HG02973 (cell line): ENCODE data around the gene WDR36.
A peak's percentile ranks its signal among the peaks of the same experiment; 100 is the strongest.

Experiments used
- ATAC-seq: cut with Tn5 transposase; IDR thresholded peaks from one replicate; pipeline ENCODE4 v1.9.1; 2021; ENCODE audit warnings: moderate library complexity; ENCODE audit not compliant: unreplicated experiment

WDR36 gene

DNA sequence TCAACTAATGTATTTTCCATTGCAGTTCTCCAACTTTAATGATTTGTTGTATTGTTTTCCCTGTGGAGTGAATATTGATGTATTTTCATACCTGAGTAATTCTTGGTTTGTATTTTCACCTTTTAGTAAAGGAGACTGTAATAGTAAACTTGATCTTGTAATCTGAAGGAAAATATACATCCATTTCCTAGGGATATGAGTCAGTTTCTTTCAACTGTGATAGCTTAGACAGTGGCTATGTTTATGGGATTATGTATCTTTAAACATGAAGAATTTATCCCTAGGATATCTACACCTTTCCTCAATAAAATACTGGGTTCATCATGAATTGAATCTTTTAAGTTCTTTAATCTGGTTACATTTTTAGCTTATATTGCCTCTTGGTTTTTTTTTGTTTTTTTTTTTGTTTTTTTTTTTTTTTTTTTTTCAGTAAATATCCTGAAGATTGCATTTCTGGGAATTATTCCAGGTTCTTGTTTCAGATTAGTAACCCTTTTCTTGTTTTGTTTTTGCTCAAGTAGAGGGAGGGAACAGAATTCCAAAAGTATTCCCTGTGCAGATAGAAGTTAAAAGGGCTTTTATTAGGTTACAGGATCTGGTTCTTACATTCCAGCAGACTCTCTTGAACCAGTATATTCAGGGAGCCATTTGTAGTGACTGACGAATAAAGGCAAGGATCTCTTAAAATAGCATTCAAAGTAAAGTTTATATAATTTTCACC lies 7.1 kb downstream of the WDR36 start:
- ATAC-seq = no peak

DNA sequence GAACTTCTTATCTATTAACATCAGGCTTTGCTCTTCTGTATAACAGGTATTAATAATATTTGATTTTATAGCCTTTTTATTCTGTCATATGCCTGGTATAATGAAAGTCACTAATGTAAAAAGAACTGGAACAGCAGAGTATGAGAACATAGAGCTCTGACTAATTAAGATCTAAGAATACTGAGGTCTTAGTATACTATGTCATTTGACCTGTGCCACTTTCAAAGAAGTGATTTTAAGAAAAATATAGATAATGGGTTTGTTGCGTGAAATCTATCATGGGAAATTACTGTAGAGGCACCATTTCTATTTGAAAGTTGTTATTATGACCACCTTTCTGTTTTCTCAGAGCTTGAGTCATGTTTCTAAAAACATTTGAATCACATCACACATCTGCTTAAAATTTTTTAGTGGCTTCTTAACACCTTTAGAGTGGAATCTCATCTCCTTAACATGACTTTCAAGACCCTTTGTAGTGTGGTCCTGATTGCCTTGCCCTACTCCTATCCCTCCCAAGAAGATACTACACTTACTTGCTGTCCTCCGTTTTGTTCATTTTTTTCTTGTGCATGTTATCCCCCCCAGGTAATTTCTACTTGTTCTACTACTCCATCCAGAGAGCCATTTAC lies 14.3 kb downstream of the WDR36 start:
- ATAC-seq = no peak

DNA sequence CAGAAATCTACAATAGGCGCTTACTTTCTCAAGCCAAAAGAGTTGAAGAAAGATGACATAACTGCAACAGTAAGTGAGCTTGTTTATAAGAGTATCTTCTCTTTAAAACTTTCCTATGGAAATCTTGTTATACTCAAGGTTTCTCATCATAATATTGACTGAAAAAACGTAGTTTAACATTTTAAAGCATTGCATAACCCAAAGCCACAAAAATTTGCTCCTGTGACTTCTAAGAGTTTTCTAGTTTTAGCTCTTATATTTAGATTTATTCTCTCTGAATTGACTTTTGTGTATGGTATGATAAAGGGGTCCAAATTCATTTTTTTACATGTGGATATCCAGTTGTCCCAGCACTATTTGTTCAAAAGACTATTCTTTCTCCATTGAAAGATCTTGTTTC lies 15.2 kb downstream of the WDR36 start:
- no peak for ATAC-seq

DNA sequence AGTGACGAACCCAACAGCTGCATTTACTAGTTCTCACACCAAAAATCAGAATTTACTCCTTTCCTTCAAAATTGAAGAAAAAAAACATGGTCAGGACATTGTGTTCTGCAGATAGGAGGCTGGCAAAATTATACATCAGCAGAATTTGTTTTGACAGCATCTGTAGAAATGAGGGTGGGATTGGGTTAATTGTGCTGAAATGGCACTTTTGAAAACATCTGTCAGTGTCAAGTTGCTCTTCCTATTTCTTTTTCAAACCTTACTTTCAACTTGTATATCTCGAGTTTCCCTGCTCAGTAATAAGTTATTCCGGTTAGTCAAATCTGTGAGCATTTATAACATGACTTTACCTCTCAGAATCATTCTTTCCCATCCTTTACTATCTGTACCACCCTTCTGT lies 19.8 kb downstream of the WDR36 start:
- ATAC-seq = no peak

DNA sequence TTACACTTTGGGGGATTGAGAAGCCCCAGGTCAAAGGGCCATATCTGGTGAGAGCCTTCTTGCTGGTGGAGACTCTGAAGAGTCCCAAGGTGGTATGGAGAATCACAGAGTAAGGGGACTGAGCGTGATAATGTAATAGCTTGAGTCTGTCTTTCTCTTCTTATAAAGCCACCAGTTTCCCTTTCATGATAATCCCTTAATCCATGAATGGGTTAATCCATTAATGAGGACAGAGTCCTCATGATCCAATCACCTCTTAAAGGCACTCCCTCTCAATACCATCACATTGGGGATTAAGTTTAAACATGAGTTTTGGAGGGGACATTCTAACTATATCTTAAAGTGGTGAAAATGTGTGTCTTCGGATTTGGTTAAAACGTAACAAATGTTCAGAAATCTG lies 21.5 kb downstream of the WDR36 start:
- no peak for ATAC-seq

DNA sequence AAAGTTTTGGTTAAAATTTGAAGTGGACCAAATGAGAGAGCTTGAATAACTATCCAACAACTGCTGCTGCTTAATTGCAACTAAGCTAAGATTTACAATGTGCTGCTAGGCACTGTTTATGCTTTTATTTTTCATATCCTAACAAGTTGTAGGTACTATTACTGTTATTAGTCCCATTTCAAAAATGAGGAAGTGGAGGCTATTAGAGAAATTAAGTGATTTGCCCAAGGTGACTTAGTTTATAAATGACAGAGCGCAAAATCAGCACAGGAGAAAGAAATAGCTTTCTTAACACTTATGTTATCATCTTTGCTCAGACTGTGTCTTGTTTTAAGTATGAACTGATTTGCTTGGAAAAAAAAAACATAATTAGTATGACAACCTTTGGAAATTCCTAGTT lies 23.1 kb downstream of the WDR36 start:
- ATAC-seq = no peak

DNA sequence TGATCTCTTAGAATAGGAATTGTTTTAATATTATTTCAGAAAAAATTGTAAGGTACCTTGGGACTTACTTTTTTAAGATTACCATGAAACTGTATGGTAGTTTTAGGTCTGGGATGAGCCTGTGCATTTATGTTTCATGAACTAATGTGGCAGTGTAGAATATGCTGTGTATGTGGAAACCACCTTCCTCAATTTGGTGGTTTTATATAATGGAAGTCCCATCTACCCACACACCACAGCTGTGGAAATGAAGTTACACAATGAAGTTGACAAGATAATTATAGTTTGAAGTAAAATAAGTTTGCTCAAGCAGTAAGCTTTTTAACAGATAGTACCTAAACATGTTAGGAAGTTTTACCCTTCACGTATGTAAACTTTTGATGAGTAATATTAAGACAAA lies 24.4 kb downstream of the WDR36 start:
- no peak for ATAC-seq

DNA sequence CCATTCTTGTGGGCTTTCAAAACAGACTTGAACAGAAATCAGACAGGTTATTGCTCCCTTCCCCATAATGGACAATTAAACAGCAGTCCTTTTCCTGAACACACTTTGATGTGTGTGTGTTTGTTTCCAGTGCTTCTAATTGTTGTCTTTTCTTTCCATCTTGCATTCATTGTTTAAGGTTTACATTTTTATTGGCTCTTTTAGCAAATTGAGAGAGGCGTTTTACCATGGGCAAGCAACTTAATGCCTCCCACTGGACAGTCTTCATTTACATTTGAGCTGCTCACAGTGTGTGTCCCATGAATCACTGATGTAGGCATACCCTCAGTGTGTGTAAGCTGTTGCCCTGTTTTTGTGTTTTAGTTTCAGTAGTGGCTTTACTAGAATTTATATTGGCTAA lies 25.0 kb downstream of the WDR36 start:
- no peak for ATAC-seq

DNA sequence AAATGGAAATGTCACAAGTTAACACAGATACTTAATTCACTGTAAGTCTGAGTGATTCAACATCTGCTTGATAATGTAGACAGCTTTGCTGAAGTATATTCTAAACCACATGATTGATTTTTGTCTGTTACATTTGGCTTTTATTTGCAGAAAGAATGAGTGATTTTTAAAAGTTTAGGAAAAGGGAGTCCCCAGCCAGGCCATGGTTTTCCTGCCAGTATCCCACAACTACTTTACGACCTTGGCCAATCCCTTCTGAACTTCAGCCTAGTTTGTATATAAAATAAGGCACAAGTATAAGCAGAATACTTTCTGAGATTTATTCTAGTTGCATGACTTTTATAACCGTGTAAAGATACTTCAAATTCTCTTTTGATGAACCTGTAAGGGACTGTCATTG lies 27.1 kb downstream of the WDR36 start:
- ATAC-seq = no peak

DNA sequence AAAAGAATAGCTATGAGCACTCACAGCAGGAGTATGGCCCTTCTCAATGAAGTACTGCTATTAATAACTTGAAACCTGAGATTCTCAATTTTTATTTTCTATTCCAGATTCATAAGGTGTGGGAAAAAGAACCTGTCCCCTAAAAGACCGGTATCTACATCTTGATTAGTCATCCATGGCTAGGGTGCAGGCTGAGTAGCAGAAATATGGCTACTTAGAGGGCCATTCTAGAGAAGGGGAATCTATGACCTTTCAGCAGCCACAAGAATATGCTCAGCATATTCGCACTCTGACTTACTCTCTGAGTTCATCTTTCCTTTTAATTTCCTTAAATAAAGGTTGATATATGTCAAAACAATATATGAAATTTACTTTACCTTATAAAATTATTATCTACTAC lies 27.7 kb downstream of the WDR36 start:
- ATAC-seq = no peak

DNA sequence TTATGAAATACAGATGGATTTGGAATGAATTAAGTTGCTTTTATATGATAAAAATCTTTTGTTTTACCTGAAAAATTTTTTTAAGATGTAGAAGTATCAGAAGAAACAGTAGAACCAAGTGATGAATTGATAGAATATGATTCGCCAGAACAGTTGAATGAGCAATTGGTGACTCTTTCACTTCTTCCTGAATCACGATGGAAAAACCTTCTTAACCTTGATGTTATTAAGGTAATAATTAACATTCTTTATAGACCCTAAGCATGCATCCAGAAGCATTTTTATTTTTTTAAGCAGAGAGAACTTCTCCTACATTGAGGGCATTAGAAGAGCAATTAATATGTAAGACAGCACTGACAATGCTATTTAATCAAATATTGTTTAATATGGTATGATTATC lies 28.8 kb downstream of the WDR36 start:
- no peak for ATAC-seq

DNA sequence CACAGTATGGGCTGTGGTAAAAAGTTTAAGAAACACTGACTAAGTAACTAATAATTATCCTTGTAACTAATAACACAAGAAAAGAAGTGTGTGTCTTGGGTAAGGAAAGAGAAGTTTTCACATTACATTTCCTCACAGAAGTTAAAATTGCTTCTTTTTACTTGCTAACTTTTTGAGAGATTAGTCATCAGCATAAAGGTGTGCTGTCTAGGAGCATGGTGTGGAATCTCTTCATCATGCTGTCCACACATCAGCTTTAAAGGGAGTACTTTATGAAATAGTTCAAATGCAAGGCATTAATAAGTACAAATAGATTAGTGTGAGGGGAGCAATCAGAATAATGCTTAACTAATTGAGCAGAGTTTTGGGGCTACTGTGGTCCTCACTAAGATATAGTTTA lies 29.8 kb downstream of the WDR36 start:
- no peak for ATAC-seq

DNA sequence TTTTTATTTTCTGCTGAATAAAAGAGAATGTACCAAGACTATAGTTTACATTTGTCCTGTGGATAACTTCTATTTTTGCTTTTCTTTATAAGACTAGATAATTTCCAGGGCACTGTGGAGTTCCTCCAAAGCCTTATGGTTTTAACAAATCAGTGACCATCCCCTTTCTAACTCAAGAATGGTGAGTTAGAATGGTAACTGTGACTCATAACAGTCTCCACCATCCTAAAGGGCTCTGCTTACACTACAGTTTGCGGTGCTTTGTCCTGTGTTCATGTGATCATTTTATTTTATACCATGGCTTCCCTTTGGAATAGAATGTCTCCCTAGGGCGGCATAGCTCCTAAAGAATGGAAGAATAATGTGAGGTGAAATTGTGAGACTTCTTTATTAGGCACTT lies 30.2 kb downstream of the WDR36 start:
- peak; percentile 59 for ATAC-seq

DNA sequence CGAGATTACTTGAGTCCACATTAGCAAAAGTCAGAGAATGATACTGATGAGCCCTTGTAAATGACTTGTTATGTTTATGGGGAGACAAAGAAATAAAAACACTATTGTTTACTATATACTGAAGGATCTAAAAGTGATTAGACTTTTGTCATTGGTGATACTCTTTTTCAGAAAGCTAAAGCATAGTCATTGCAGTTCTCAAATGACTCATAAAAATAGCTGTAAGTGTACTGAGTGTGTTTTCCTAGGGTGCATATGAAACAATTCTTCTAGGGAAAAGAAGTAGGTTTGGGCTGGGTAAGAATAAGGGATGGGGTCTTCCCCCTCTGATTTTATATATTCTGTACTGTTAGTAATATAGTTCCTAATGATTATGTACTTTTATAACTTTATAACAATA lies 32.6 kb downstream of the WDR36 start:
- no peak for ATAC-seq

DNA sequence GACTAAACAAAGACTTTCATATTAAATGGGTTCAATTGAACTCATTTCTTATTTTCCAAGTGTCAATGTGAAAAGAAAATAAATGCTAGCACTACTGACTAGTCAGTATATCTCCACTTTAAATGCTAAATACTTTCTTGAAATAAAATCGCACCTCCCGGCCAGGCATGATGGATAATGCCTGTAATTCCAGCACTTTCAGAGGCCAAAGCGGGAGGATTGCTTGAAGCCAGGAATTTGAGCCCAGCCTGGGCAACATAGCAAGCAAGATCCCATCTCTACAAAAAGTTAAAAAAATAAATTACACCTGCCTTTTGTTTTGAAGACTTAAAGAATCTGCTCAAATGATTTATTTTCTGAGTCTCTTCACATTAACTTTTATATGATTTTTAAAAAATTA lies 34.7 kb downstream of the WDR36 start:
- ATAC-seq = no peak

DNA sequence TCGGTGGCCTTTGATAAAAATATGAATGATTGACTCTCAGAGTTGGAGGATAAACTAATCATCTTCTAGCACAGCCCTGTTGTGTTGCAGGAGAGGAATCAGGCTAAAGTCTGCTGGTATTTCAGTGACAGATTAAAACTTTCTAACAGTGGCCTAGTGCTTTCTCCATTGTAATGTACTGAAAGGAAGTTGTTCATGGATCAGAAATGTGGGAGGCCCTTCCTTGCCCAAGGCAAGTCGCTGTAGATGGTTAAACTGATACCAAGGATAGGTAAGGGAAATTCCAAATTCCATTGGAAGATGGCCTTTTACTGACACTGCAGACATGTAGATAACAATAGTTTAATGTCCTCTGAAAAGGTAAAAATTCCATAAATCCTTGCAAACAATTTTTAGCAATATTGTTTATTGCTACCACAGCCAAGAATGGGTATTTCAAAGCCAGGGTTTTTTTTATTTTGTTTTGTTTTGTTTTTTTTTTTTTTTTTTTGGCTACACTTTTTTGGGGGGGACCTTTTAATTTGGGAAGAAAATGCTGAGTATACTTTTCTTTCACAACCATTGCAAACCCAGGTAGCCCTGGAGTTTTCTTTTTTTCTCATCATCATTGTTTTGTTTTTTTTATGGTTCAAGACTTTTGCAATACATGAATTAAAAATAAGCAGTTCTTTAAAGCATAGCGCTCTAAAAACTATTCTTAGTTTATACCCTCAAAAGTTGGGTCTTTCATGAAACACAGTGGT lies 35.5 kb downstream of the WDR36 start:
- no peak for ATAC-seq

DNA sequence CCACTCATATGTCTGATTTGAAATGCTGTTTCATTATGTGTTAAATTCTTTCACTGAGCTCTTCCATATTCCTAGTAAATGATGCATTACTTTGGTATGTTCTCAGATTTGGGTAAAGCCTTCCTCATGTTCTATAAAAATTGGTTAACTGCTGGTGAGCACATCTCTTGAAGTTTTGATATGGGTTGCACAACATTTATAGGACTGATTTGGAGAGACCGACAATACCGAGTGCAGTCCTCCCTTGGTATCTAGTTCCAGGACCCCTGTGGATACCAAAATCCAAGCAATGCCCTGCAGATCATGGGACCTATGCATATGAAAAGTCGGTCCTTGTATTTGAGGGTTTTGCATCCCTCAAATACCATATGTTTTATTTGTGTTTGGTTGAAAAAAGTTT lies 37.8 kb downstream of the WDR36 start:
- no peak for ATAC-seq

DNA sequence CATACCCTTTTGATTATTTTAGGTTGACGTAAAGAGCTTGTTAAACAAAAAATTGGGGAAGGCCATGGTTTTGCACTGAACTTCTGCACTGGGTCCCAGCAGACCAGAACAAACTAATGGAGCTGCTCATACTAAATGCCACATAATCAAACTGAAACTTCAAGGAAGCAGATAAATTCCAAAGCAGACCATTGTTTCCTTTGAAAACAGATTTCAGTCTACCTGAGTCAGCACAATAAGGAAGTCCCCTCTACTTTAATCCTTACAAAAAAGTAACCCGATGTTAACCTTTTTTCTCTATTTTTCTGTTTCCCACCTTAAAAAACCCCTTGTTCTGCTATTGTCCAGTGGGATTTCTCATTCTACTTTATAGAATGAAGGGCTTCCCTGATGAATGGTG lies 39.2 kb downstream of the WDR36 start:
- ATAC-seq = no peak

DNA sequence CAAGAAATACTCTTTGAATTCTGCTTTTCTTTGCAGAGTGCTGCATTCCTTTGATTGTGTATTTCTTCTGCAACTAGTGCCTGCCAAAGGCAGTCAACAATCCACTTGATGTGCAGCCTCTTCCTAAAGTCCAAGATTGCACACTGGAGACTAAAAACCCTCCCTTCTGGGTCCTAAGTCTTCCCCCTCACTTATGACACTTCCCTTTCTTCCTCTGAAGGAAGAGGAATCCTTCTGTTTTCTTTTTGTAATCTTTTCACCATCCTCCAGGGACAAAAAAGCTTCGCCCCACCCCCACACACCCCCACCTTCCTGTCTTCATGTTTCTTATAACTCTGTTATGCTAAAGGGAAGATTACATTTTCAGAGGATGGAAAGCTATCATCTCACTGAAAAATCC lies 39.9 kb downstream of the WDR36 start:
- no peak for ATAC-seq

DNA sequence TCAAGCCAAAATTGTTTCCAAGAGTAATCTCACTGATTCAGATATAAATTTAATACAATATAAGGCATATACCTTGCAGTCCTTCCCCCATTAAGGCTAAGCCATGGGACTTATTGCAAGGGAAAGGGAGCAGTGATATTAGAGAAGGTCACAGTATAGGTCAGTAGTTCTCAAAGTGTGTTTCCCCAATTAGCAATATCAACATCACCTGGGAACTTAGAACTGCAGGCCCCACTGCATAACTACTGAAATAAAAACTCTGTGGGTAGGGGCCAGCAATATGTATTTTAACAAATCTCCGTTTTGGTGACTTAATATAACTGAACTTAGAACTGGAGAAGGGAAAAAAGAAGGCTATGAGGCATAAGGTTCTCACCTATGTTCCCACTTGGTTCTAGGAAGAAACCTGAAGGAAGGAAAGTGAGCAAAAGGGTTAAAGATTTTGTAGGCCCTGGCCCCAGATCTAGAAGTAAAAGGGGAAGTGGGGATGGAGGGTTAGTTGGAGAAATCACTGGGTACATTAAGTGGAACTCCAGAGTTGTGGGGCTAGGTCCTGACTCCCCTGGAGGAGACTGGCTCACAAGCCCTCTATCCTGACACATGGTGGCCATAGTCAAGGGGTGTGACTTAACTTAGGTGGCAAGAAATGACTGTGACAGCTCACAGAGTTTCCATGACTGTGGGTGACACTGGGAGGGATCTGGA lies 40.7 kb downstream of the WDR36 start:
- no peak for ATAC-seq

DNA sequence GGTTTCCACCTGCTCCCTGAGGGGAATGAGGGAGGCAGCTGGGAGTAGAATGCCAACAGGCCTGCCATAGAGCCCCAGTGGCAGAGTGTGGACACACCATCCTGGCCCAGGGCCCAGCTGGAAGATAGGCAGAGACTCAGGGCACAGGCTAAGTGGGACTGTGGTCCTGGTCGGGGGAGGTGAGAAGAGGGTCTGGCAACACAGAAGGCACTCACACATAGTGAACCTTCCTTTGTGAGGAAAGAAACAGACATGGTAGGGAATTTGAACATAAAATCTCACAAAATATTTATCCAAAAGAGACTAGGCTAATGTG lies 41.2 kb downstream of the WDR36 start:
- no peak for ATAC-seq

DNA sequence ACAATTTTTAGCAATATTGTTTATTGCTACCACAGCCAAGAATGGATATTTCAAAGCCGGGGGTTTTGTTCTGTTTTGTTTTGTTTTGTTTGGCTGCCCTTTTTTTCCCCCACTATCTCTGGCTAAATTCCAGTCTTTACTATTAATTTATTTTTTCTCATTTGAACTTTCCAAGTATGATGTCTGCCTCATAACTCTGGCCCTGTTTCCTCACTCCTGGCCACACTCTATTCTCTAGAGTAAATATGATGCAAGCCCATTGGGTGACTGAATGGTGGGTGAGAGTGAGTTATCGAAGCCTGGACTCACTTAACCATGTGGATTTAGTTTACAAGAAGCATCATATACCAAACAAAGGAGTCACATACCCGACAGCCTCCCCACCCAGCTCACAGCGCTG lies 41.9 kb downstream of the WDR36 start:
- ATAC-seq = no peak
